ENCODE data around the gene CTSD.

The CTSD gene

DNA sequence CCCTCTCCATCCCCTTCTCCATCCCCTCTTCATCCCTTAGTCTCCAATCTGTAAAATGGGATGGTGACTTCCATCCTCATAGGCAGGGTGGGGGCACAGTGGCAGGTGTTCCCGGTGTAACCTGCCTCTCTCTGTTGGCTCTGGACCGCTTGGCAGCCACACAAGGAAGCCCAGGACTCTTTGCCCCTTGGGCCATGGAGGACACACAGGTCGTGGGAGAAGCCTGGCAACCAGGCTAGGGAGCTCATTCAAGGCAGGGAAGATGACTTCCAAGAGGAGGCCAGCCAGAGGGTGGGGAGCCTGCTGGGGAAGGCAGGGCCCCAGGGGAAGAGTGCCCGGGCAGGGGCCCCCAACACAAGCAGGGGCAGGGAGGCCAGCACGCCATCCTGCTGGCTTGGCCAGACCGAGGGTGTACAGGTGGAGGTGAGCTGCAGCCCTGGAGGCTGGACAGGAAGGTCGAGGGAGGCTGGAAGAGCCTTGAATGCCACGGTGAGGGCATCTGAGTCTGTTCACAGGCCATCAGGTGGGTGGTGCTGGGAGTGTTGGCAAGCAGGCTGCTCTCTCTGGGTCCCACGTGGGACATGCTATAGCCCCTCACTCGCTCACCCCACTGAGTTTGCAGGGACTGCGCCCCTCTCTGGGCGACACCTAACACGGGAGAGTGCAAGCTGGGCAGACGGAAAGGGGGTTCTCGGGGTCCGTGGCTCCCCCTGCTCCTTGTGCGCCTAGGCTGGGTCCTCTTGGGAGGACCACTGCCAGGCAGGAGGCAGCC lies 15.5 kb upstream of the CTSD start:
- H3K27ac ChIP-seq, result peak overlapping the region; percentile 41
- ChIA-PET POLR2A (ENCODE audit: low non-redundant PET) (no interaction called here), CTCF (interaction anchor here (0.6 kb wide), 1 partner anchor 15 kb away, joined by 3 read pairs; the partner anchor contains the start of gene CTSD)
- TF ChIP-seq, protein P1, sequence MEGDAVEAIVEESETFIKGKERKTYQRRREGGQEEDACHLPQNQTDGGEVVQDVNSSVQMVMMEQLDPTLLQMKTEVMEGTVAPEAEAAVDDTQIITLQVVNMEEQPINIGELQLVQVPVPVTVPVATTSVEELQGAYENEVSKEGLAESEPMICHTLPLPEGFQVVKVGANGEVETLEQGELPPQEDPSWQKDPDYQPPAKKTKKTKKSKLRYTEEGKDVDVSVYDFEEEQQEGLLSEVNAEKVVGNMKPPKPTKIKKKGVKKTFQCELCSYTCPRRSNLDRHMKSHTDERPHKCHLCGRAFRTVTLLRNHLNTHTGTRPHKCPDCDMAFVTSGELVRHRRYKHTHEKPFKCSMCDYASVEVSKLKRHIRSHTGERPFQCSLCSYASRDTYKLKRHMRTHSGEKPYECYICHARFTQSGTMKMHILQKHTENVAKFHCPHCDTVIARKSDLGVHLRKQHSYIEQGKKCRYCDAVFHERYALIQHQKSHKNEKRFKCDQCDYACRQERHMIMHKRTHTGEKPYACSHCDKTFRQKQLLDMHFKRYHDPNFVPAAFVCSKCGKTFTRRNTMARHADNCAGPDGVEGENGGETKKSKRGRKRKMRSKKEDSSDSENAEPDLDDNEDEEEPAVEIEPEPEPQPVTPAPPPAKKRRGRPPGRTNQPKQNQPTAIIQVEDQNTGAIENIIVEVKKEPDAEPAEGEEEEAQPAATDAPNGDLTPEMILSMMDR (conservative IDR thresholded peaks at IDR 0.05; ENCODE audit: low read depth), result no peak
- DNase-seq (ENCODE audit: low spot score), result no peak

DNA sequence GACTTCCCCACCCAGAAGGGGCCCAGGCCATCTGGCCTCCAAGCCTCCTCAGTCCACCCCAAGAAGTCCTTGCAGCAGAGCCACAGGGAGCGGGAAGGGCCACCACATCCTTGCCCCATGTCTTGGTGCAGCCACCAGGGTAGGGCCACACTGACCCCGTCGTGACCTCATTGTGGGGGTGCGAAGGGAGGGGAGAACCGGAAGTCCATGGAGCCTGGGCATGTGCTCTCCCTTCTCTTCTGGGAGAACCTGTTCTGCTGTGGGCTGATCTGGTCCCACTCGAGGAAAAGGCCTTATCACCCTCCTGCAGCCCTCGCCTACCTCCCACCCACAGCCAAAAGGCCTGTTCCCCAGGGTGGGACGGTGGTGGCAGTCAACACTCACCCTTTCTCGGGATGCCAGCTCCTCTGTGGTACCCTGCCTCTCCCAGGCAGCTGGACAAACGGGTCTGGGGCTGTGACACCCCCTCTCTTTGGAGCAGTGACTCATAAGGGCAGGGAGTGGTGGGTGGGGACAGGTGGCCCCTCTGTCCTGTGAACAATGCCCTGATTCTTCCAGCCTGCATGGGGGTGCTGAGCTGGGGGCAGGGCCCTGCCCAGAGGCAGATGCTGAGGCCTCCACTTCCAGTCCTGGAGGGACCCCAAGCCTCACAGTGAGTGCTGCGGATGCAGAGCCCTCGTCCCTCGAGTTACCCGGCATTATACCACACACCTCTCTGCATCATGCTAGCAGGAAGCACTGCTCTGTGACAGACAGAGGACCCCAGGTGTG lies 14.6 kb upstream of the CTSD start:
- TF ChIP-seq, protein P1 (conservative IDR thresholded peaks at IDR 0.05; ENCODE audit: low read depth), result no peak
- ChIA-PET CTCF (interaction anchor here (0.6 kb wide), 2 partner anchors 104 to 203 kb away, joined by 3 read pairs; no protein-coding TSS in a partner anchor), POLR2A (ENCODE audit: low non-redundant PET) (no interaction called here)
- no peak for DNase-seq (ENCODE audit: low spot score)
- no peak overlapping the region for H3K27ac ChIP-seq

DNA sequence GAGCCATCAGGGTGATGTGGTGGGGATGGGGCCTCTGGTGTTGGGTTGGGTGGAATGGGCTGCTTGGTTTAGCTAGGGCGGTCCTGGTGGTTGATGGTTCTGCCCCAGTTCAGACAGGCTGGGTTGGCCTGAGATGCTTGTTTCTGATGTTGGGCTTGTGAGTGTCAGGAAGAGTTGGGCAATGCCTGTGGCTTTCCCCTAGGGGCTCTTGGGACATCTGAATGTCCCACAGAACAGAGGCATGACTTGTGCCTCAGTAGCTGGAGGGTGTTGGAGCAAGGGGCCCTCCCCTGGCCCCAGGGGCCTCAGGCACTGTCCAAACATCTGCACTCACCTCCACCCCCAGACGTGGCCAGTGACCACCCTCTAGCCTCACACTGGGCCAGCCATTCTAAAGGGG lies 14.0 kb upstream of the CTSD start:
- H3K27ac ChIP-seq, result no peak overlapping the region
- POLR2A ChIA-PET (ENCODE audit: low non-redundant PET), result no interaction called here
- CTCF ChIA-PET, result interaction anchor here (0.6 to 1.4 kb wide), 3 partner anchors 25 to 202 kb away, joined by 3 to 4 read pairs (median 3); no protein-coding TSS in a partner anchor
- no peak for DNase-seq (ENCODE audit: low spot score)
- TF ChIP-seq, protein P1 (conservative IDR thresholded peaks at IDR 0.05; ENCODE audit: low read depth), result no peak

DNA sequence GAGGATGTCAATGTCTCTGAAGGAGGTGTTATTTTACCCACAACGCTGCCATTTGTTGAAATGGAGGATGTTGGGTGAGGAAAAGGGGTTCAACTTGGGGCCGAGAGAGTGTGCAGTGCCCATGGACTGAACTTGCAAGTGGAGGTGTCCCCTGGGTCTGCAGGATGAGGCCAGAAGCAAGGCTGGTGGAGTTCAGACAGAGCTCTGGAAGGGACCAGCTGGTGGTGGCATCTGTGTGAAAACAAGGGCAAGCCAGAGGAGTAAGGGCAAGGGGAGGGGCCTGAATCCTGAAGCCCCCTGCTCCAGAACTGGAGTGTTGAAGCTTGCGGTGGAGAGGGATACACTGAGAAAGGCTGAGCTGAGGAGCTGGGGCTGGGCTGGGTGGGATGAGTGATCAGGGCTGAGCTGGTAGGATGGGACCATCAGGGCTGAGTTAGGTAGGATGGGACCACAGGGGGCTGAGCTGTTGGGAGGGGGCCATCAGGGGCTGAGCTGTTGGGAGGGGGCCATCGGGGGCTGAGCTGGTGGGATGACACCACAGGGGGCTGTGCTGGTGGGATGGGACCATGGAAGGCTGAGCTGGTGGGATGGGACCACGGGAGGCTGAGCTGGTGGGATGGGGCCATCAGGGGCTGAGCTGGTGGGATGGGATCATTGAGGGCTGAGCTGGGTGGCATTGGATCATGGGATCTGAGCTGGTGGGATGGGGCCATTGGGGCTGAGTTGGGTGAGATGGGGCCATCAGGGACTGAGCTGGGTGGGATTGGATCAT lies 13.4 kb upstream of the CTSD start:
- no peak for DNase-seq (ENCODE audit: low spot score)
- H3K27ac ChIP-seq, result no peak overlapping the region
- ChIA-PET POLR2A (ENCODE audit: low non-redundant PET) (no interaction called here), CTCF (interaction anchor here (0.5 to 1.4 kb wide), 2 partner anchors 26 to 995 kb away, joined by 3 to 4 read pairs; no protein-coding TSS in a partner anchor)
- TF ChIP-seq, protein P1 (conservative IDR thresholded peaks at IDR 0.05; ENCODE audit: low read depth), result no peak

DNA sequence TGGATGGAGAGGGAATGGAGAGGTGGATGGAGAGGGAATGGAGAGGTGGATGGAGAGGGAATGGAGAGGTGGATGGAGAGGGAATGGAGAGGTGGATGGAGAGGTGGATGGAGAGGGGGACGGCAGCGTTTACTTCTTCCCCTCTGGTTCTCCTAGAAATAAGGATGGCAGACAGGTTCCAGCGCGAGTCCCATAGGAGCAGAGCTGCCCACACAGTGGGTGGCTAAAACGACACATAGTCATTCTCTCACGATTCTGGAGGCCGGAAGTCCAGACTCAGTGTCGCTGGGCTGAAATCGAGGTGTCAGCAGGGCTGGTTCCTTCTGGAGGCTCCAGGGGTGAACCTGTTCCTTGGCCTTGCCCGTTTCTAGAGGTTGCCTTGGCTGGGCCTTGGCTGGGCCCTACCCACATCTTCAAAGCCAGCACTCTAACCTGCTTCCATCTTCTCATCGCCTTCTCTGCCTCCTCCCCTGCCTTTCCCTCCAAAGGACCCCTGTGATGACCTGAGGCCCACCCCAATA lies 12.7 kb upstream of the CTSD start:
- TF ChIP-seq, protein P1 (conservative IDR thresholded peaks at IDR 0.05; ENCODE audit: low read depth), result no peak
- no peak overlapping the region for H3K27ac ChIP-seq
- CTCF ChIA-PET, result interaction anchor here (1.4 kb wide), 1 partner anchor 26 kb away, joined by 4 read pairs; no protein-coding TSS in a partner anchor
- POLR2A ChIA-PET (ENCODE audit: low non-redundant PET), result no interaction called here
- no peak for DNase-seq (ENCODE audit: low spot score)

DNA sequence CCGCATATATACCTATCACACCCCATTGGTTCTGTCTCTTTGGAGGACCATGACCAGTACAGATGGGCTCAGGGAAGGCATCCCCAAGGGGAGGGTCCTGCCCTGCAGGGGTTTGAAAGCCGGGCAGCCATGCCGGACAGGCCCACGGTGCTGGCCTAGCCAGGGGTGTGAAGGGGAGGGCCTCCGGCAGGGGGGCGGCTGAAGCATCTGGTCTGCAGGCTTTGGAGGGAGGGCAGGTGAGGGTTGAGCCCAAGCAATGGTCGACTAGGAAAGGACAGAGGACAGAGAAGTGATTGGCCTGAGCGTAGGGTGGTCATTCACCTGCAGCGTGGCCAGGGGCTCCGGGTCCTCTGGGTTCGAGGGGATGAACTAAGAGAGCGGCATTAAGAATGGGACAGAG lies 11.2 kb upstream of the CTSD start:
- ChIA-PET POLR2A (ENCODE audit: low non-redundant PET) (no interaction called here), CTCF (no interaction called here)
- no peak for DNase-seq (ENCODE audit: low spot score)
- no peak overlapping the region for H3K27ac ChIP-seq
- TF ChIP-seq, protein P1 (conservative IDR thresholded peaks at IDR 0.05; ENCODE audit: low read depth), result no peak

Measured in RWPE1 (cell line).